PC-9 (cell line): ENCODE measurements around the gene HESX1.

Source experiments
- CTCF ChIP-seq: fragments of 200-600 bp; sonication (generic); conservative IDR thresholded peaks from 2 replicates; pipeline ENCODE4 v1.6.1; 2017; ENCODE audit warnings: mixed run types, antibody characterized with exemption, mild to moderate bottlenecking, moderate library complexity
- EZH2 ChIP-seq: fragments of 200-600 bp; sonication (generic); IDR thresholded peaks from 2 replicates; pipeline ENCODE4 v1.8.0; 2017; ENCODE audit warnings: antibody characterized with exemption, low read depth

- TF ChIP-seq EZH2 = no peak
- TF ChIP-seq CTCF = no peak
These were observed 34.0 kb upstream of the HESX1 start for GRCh38 chr3:57233799-57234198.
